Fibroblast of lung (primary cell): ENCODE results near the gene CALHM5. TPM values are rescaled to one million over a fixed set of nuclear protein-coding genes. Genes with fewer than 3 reads are reported as not detected.

Experiments used
- DNase-seq, 2 donors: peaks; one replicate each; pipeline versions ENCODE4 v3.0.0 to v3.0.0-alpha.2; 2010; ENCODE audit warnings: low read depth in 2 of 2
- H2AFZ ChIP-seq: 2 replicates; pipeline ENCODE4 v1.5.1; 2012; ENCODE audit warnings: low read length, control low read depth, inconsistent platforms
- H3K27ac ChIP-seq: 2 replicates; pipeline ENCODE4 v1.5.1; 2011; ENCODE audit warnings: low read length, control low read depth; ENCODE audit not compliant: insufficient read depth
- H3K27me3 ChIP-seq: 2 replicates; pipeline ENCODE4 v1.5.1; 2011; ENCODE audit warnings: mild to moderate bottlenecking, low read length; ENCODE audit not compliant: control insufficient read depth, insufficient read depth
- H3K36me3 ChIP-seq: 2 replicates; pipeline ENCODE4 v1.5.1; 2011; ENCODE audit warnings: low read length; ENCODE audit not compliant: control insufficient read depth, insufficient read depth
- H3K4me1 ChIP-seq: 2 replicates; pipeline ENCODE4 v1.5.1; 2011; ENCODE audit warnings: low read length; ENCODE audit not compliant: control insufficient read depth, insufficient read depth; ENCODE audit errors: extremely low read depth
- H3K4me2 ChIP-seq: 2 replicates; pipeline ENCODE4 v1.5.1; 2011; ENCODE audit warnings: low read length, control low read depth; ENCODE audit not compliant: insufficient read depth; ENCODE audit errors: extremely low read depth
- H3K4me3 ChIP-seq, 4 experiments: fragments of 200-600 bp in 1 of 4; sonication (generic) in 1 of 4; replicated peaks in 1 of 4; 2 replicates each; pipeline ENCODE4 v1.5.1; 2011 to 2016; ENCODE audit warnings: low read length in 4 of 4, low read depth in 3 of 4, mild to moderate bottlenecking in 3 of 4, control low read depth in 2 of 4, inconsistent platforms in 1 of 4, mixed read lengths in 1 of 4; ENCODE audit not compliant: insufficient read depth in 1 of 4; ENCODE audit errors: control extremely low read depth in 1 of 4
- H3K79me2 ChIP-seq: 2 replicates; pipeline ENCODE4 v1.5.1; 2012; ENCODE audit warnings: mild to moderate bottlenecking, low read length, inconsistent platforms; ENCODE audit not compliant: control insufficient read depth, insufficient read depth
- H3K9ac ChIP-seq: 2 replicates; pipeline ENCODE4 v1.5.1; 2011; ENCODE audit warnings: mild to moderate bottlenecking, low read length, control low read depth; ENCODE audit not compliant: insufficient read depth
- H3K9me3 ChIP-seq: 2 replicates; pipeline ENCODE4 v1.5.1; 2012; ENCODE audit warnings: low read depth, low read length; ENCODE audit not compliant: control insufficient read depth, insufficient read depth
- H4K20me1 ChIP-seq: 2 replicates; pipeline ENCODE4 v1.5.1; 2011; ENCODE audit warnings: low read length; ENCODE audit not compliant: control insufficient read depth, insufficient read depth; ENCODE audit errors: extremely low read depth
- EZH2 ChIP-seq: IDR thresholded peaks from 2 replicates; pipeline ENCODE4 v1.5.1; 2012; ENCODE audit warnings: low read length, control low read depth, mild to moderate bottlenecking; ENCODE audit errors: missing control alignments
- polyA plus RNA-seq, 2 donors: library from polyadenylated mRNA; depleted of rRNA in 1 of 2; stranded (reverse) in 1 of 2; unstranded in 1 of 2; fragments of >200 nt; gene quantifications; 2 replicates each; pipeline ENCODE4 v1.2.1, GENCODE V29; 2011 to 2012; ENCODE audit warnings: missing spikeins in 1 of 2
- total RNA-seq: library from RNA; depleted of rRNA; stranded (reverse); fragments of >200 nt; gene quantifications from 2 replicates; pipeline ENCODE4 v1.2.1, GENCODE V29; 2014
- TF ChIP-seq, protein P1 (sequence below), 2 donors: IDR thresholded peaks in 1 of 2; conservative IDR thresholded peaks in 1 of 2; 1 replicate in 1 of 2; 2 replicates in 1 of 2; pipeline ENCODE4 v1.5.1; 2011 to 2012; ENCODE audit warnings: low read length in 2 of 2, control low read depth in 1 of 2, inconsistent platforms in 1 of 2, low read depth in 1 of 2, mild to moderate bottlenecking in 1 of 2

Gene CALHM5
- total and polyA plus RNA-seq, 2 donors (not counting 1 experiment from before 2014, with no cell fraction given) = 4.1 to 8.3 TPM

DNA sequence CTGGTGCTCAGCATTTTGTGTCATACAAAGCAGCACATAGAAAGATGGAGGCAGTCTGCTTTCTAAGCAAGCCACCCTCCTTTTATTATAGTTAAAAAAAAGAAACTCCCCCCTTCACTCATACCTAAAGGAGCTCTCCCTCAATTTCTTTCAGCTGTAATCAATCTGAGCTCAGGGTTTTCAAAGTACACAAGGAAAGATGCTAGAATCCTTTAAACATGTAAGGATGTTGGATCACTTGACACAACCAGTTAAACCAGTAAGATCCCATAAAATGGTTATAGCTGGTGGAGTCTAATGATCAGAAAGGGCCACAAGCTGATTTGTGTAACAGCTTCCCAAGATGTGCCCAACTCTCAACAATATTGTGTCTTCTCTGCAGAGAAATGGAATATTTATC lies 42.0 kb downstream of the CALHM5 start, which contains the start of gene CALHM4:
TSS of gene CALHM4 (plus strand) at position 301 of the 400 bp plus-strand sequence. CDS start at position 344, 43 bp downstream.
- H3K9me3 ChIP-seq = no peaks in the 10 kb centered on the region
- no peaks in the 10 kb centered on the region for H3K79me2 ChIP-seq
- H3K27me3 ChIP-seq = no peaks in the 10 kb centered on the region
- H3K4me2 ChIP-seq = no peak within 1 kb of the TSS
- H2AFZ ChIP-seq = no peak within 1 kb of the TSS
- H4K20me1 ChIP-seq = no peaks in the 10 kb centered on the region
- TF ChIP-seq EZH2 = no peak
- TF ChIP-seq, protein P1, sequence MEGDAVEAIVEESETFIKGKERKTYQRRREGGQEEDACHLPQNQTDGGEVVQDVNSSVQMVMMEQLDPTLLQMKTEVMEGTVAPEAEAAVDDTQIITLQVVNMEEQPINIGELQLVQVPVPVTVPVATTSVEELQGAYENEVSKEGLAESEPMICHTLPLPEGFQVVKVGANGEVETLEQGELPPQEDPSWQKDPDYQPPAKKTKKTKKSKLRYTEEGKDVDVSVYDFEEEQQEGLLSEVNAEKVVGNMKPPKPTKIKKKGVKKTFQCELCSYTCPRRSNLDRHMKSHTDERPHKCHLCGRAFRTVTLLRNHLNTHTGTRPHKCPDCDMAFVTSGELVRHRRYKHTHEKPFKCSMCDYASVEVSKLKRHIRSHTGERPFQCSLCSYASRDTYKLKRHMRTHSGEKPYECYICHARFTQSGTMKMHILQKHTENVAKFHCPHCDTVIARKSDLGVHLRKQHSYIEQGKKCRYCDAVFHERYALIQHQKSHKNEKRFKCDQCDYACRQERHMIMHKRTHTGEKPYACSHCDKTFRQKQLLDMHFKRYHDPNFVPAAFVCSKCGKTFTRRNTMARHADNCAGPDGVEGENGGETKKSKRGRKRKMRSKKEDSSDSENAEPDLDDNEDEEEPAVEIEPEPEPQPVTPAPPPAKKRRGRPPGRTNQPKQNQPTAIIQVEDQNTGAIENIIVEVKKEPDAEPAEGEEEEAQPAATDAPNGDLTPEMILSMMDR (conservative IDR thresholded peaks at IDR 0.05 in 1 of 2, IDR thresholded peaks at IDR 0.05 in 1 of 2; ENCODE audit: low read depth in 1 of 2, low read length in 2 of 2) = no peak
- no peak for DNase-seq
- no peak within 1 kb of the TSS for H3K9ac ChIP-seq
- no peaks in the 10 kb centered on the region for H3K36me3 ChIP-seq
- no peak within 1 kb of the TSS for H3K4me3 ChIP-seq
- no peak within 1 kb of the TSS for H3K27ac ChIP-seq
- peaks cover 7% of the 10 kb centered on the region for H3K4me1 ChIP-seq

DNA sequence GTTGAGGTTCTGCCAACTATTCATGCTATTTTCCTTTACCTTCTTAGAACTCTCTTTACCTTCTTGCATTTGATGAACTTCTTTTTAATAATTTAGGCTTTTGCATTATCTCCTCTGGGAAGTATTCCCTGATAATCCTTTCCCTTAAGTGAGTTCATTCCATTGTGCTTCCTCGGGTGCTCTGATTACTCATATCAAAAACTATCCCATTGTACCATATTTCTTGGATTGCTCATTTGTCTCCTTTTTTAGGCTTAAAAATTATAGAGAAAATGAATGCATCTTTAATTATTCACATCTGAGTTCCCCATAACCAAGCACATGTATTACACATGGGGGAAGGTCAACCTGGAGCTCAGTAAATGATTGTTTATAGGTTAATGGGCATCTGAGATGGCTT lies 44.6 kb downstream of the CALHM5 start:
- Histone ChIP-seq H3K4me2 (peak overlapping the region; percentile 67), H3K9me3 (no peaks in the 10 kb centered on the region), H3K4me1 (peaks cover 11% of the 10 kb centered on the region), H3K9ac (no peak overlapping the region), H3K36me3 (no peaks in the 10 kb centered on the region), H4K20me1 (no peaks in the 10 kb centered on the region), H3K27me3 (no peaks in the 10 kb centered on the region), H3K4me3 (no peak overlapping the region), H3K27ac (peak overlapping the region; percentile 68), H3K79me2 (no peaks in the 10 kb centered on the region), H2AFZ (no peak overlapping the region)
- TF ChIP-seq EZH2 = no peak
- TF ChIP-seq, protein P1 (conservative IDR thresholded peaks at IDR 0.05 in 1 of 2, IDR thresholded peaks at IDR 0.05 in 1 of 2; ENCODE audit: low read depth in 1 of 2, low read length in 2 of 2) = no peak
- peak; percentile 40 to 88 for DNase-seq

DNA sequence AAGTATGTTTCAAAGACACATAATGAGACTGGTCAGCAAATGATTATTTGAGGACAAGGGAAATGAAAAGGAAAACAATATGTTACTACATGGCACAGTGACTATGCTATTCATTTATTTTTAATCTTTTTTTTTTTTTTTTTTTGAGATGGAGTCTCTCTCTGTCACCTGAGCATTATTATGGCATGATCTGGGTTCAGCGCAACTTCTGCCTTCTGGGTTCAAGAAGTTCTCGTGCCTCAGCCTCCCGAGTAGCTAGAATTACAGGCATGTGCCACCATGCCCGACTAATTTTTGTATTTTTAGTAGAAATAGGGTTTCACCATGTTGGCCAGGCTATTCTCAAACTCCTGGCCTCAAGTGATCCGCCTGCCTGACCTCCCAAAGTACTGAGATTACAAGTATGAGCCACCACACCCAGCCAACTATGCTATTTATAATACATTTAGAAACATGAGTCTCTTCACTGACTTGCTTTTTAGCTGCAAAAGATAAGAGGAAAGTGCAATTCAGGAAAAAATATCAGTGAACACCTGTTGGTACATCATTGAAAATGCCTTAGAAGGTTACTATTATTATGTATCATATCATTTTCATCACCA lies 45.5 kb downstream of the CALHM5 start:
- no peak overlapping the region for H2AFZ ChIP-seq

More for the DNA sequence above, 45.5 kb downstream of the CALHM5 start:
- Histone ChIP-seq H3K4me1 (peaks cover 11% of the 10 kb centered on the region), H3K27me3 (no peaks in the 10 kb centered on the region), H3K4me2 (no peak overlapping the region), H3K9ac (no peak overlapping the region), H3K27ac (peak overlapping the region; percentile 68), H3K79me2 (no peaks in the 10 kb centered on the region), H3K36me3 (no peaks in the 10 kb centered on the region), H3K9me3 (no peaks in the 10 kb centered on the region), H4K20me1 (no peaks in the 10 kb centered on the region), H3K4me3 (no peak overlapping the region)
- no peak for DNase-seq
- TF ChIP-seq, protein P1 (conservative IDR thresholded peaks at IDR 0.05 in 1 of 2, IDR thresholded peaks at IDR 0.05 in 1 of 2; ENCODE audit: low read depth in 1 of 2, low read length in 2 of 2) = no peak
- TF ChIP-seq EZH2 = no peak
